ENCODE results near the gene GAB1.

The GAB1 gene

GRCh38 chr4:143313996-143314395, 22.7 kb upstream of the GAB1 start:
- H3K4me2 ChIP-seq (ENCODE audit: low read length, poor library complexity, severe bottlenecking): no peak overlapping the region
- peaks cover 0 to 10% of the 10 kb centered on the region in 2 experiments for H3K27me3 ChIP-seq (ENCODE audit: control insufficient read depth in 1 of 2, insufficient read depth in 1 of 2, low read length in 2 of 2)
- H4K8ac ChIP-seq (ENCODE audit: low read length): no peak overlapping the region
- no peak overlapping the region for H2AK5ac ChIP-seq (ENCODE audit: low read length, severe bottlenecking)
- H3K9me3 ChIP-seq (ENCODE audit: control insufficient read depth, low read length): no peaks in the 10 kb centered on the region
- H4K91ac ChIP-seq (ENCODE audit: low read length): no peak overlapping the region
- no peak overlapping the region for H3K23ac ChIP-seq (ENCODE audit: low read length in 2 of 2)
- no peak overlapping the region for H3K4me3 ChIP-seq (ENCODE audit: insufficient read depth in 1 of 2, low read depth in 1 of 2, low read length in 2 of 2)
- H2BK120ac ChIP-seq (ENCODE audit: low read depth, low read length): no peak overlapping the region
- no peak overlapping the region for H3K9ac ChIP-seq (ENCODE audit: low read length)
- no peak overlapping the region for H2BK5ac ChIP-seq (ENCODE audit: low read depth, low read length, poor library complexity, severe bottlenecking)
- H2BK12ac ChIP-seq (ENCODE audit: low read length in 2 of 2): no peak overlapping the region
- H3K36me3 ChIP-seq (ENCODE audit: control insufficient read depth in 1 of 2, insufficient read depth in 2 of 2, low read depth in 1 of 2, low read length in 2 of 2): no peaks in the 10 kb centered on the region
- H3K4ac ChIP-seq (ENCODE audit: low read depth in 1 of 2, low read length in 2 of 2): no peak overlapping the region
- no peak for DNase-seq
- H3K79me1 ChIP-seq (replicated peaks; ENCODE audit: low read length, poor library complexity, severe bottlenecking): no peaks in the 10 kb centered on the region
- H2BK15ac ChIP-seq (ENCODE audit: low read depth, poor library complexity, severe bottlenecking): no peak overlapping the region
- H3K18ac ChIP-seq (ENCODE audit: low read depth in 1 of 2, low read length in 2 of 2): no peak overlapping the region
- H3K27ac ChIP-seq (ENCODE audit: low read length, poor library complexity, severe bottlenecking): no peak overlapping the region
- H3K14ac ChIP-seq (ENCODE audit: low read length in 2 of 2): no peak overlapping the region
- H2AFZ ChIP-seq (ENCODE audit: low read depth, low read length): no peak overlapping the region
- no peaks in the 10 kb centered on the region for H3K4me1 ChIP-seq (ENCODE audit: control insufficient read depth, insufficient read depth, low read depth, low read length)

GRCh38 chr4:143320113-143320512, 16.6 kb upstream of the GAB1 start:
- no CpG with 5 or more reads among the region's 1 CpG for WGBS
- DNase-seq: no peak

GRCh38 chr4:143326735-143327134, 9.9 kb upstream of the GAB1 start:
- H3K9me3 ChIP-seq (ENCODE audit: control insufficient read depth, low read length): no peaks in the 10 kb centered on the region
- H3K4me3 ChIP-seq (ENCODE audit: insufficient read depth in 1 of 2, low read depth in 1 of 2, low read length in 2 of 2): no peak overlapping the region
- H3K23ac ChIP-seq (ENCODE audit: low read length in 2 of 2): no peak overlapping the region
- no peaks in the 10 kb centered on the region for H3K36me3 ChIP-seq (ENCODE audit: control insufficient read depth in 1 of 2, insufficient read depth in 2 of 2, low read depth in 1 of 2, low read length in 2 of 2)
- H4K91ac ChIP-seq (ENCODE audit: low read length): no peak overlapping the region
- H3K4me2 ChIP-seq (ENCODE audit: low read length, poor library complexity, severe bottlenecking): no peak overlapping the region
- H2BK120ac ChIP-seq (ENCODE audit: low read depth, low read length): no peak overlapping the region
- H3K14ac ChIP-seq (ENCODE audit: low read length in 2 of 2): no peak overlapping the region
- no peak overlapping the region for H3K9ac ChIP-seq (ENCODE audit: low read length)
- no peak overlapping the region for H3K4ac ChIP-seq (ENCODE audit: low read depth in 1 of 2, low read length in 2 of 2)
- 95% methylated on average over 2 of the region's 4 CpGs for WGBS
- no peak overlapping the region for H2BK5ac ChIP-seq (ENCODE audit: low read depth, low read length, poor library complexity, severe bottlenecking)
- no peaks in the 10 kb centered on the region for H3K27me3 ChIP-seq (ENCODE audit: control insufficient read depth in 1 of 2, insufficient read depth in 1 of 2, low read length in 2 of 2)
- H2BK12ac ChIP-seq (ENCODE audit: low read length in 2 of 2): no peak overlapping the region
- no peak overlapping the region for H2AK5ac ChIP-seq (ENCODE audit: low read length, severe bottlenecking)
- H3K4me1 ChIP-seq (ENCODE audit: control insufficient read depth, insufficient read depth, low read depth, low read length): no peaks in the 10 kb centered on the region
- no peak overlapping the region for H3K18ac ChIP-seq (ENCODE audit: low read depth in 1 of 2, low read length in 2 of 2)
- H2BK15ac ChIP-seq (ENCODE audit: low read depth, poor library complexity, severe bottlenecking): no peak overlapping the region
- no peak overlapping the region for H2AFZ ChIP-seq (ENCODE audit: low read depth, low read length)
- no peak for DNase-seq
- no peak overlapping the region for H4K8ac ChIP-seq (ENCODE audit: low read length)
- H3K27ac ChIP-seq (ENCODE audit: low read length, poor library complexity, severe bottlenecking): no peak overlapping the region
- no peaks in the 10 kb centered on the region for H3K79me1 ChIP-seq (replicated peaks; ENCODE audit: low read length, poor library complexity, severe bottlenecking)

More at GRCh38 chr4:143320113-143320512, 16.6 kb upstream of the GAB1 start:
- Histone ChIP-seq H2BK5ac (ENCODE audit: low read depth, low read length, poor library complexity, severe bottlenecking) (no peak overlapping the region), H3K4ac (ENCODE audit: low read depth in 1 of 2, low read length in 2 of 2) (no peak overlapping the region), H4K8ac (ENCODE audit: low read length) (no peak overlapping the region), H3K79me1 (replicated peaks; ENCODE audit: low read length, poor library complexity, severe bottlenecking) (no peaks in the 10 kb centered on the region), H3K18ac (ENCODE audit: low read depth in 1 of 2, low read length in 2 of 2) (no peak overlapping the region), H2AK5ac (ENCODE audit: low read length, severe bottlenecking) (no peak overlapping the region), H2BK15ac (ENCODE audit: low read depth, poor library complexity, severe bottlenecking) (no peak overlapping the region), H3K4me3 (ENCODE audit: insufficient read depth in 1 of 2, low read depth in 1 of 2, low read length in 2 of 2) (no peak overlapping the region), H2AFZ (ENCODE audit: low read depth, low read length) (no peak overlapping the region), H2BK120ac (ENCODE audit: low read depth, low read length) (no peak overlapping the region), H3K4me2 (ENCODE audit: low read length, poor library complexity, severe bottlenecking) (no peak overlapping the region), H3K27me3 (ENCODE audit: control insufficient read depth in 1 of 2, insufficient read depth in 1 of 2, low read length in 2 of 2) (peaks cover 0 to 4% of the 10 kb centered on the region in 2 experiments), H3K9ac (ENCODE audit: low read length) (no peak overlapping the region), H2BK12ac (ENCODE audit: low read length in 2 of 2) (no peak overlapping the region), H3K27ac (ENCODE audit: low read length, poor library complexity, severe bottlenecking) (no peak overlapping the region), H3K4me1 (ENCODE audit: control insufficient read depth, insufficient read depth, low read depth, low read length) (no peaks in the 10 kb centered on the region), H3K23ac (ENCODE audit: low read length in 2 of 2) (no peak overlapping the region), H3K36me3 (ENCODE audit: control insufficient read depth in 1 of 2, insufficient read depth in 2 of 2, low read depth in 1 of 2, low read length in 2 of 2) (no peaks in the 10 kb centered on the region), H4K91ac (ENCODE audit: low read length) (no peak overlapping the region), H3K9me3 (ENCODE audit: control insufficient read depth, low read length) (no peaks in the 10 kb centered on the region), H3K14ac (ENCODE audit: low read length in 2 of 2) (no peak overlapping the region)

- no peak overlapping the region for H3K4me2 ChIP-seq (ENCODE audit: low read length, poor library complexity, severe bottlenecking)
- H2BK120ac ChIP-seq (ENCODE audit: low read depth, low read length): no peak overlapping the region
- 84% methylated on average over 6 of the region's 6 CpGs for WGBS
- no peak overlapping the region for H2BK5ac ChIP-seq (ENCODE audit: low read depth, low read length, poor library complexity, severe bottlenecking)
- H3K27me3 ChIP-seq (ENCODE audit: control insufficient read depth in 1 of 2, insufficient read depth in 1 of 2, low read length in 2 of 2): no peaks in the 10 kb centered on the region
- no peak overlapping the region for H3K27ac ChIP-seq (ENCODE audit: low read length, poor library complexity, severe bottlenecking)
- H3K9ac ChIP-seq (ENCODE audit: low read length): no peak overlapping the region
- no peak overlapping the region for H3K18ac ChIP-seq (ENCODE audit: low read depth in 1 of 2, low read length in 2 of 2)
- H2BK12ac ChIP-seq (ENCODE audit: low read length in 2 of 2): no peak overlapping the region
- H3K36me3 ChIP-seq (ENCODE audit: control insufficient read depth in 1 of 2, insufficient read depth in 2 of 2, low read depth in 1 of 2, low read length in 2 of 2): no peaks in the 10 kb centered on the region
- H3K23ac ChIP-seq (ENCODE audit: low read length in 2 of 2): no peak overlapping the region
- H2AK5ac ChIP-seq (ENCODE audit: low read length, severe bottlenecking): no peak overlapping the region
- H2AFZ ChIP-seq (ENCODE audit: low read depth, low read length): no peak overlapping the region
- no peaks in the 10 kb centered on the region for H3K9me3 ChIP-seq (ENCODE audit: control insufficient read depth, low read length)
- no peak overlapping the region for H4K91ac ChIP-seq (ENCODE audit: low read length)
- DNase-seq: no peak
- no peak overlapping the region for H2BK15ac ChIP-seq (ENCODE audit: low read depth, poor library complexity, severe bottlenecking)
- H3K4me3 ChIP-seq (ENCODE audit: insufficient read depth in 1 of 2, low read depth in 1 of 2, low read length in 2 of 2): no peak overlapping the region
- H3K4ac ChIP-seq (ENCODE audit: low read depth in 1 of 2, low read length in 2 of 2): no peak overlapping the region
- H3K4me1 ChIP-seq (ENCODE audit: control insufficient read depth, insufficient read depth, low read depth, low read length): no peaks in the 10 kb centered on the region
- H4K8ac ChIP-seq (ENCODE audit: low read length): no peak overlapping the region
- no peaks in the 10 kb centered on the region for H3K79me1 ChIP-seq (replicated peaks; ENCODE audit: low read length, poor library complexity, severe bottlenecking)
- no peak overlapping the region for H3K14ac ChIP-seq (ENCODE audit: low read length in 2 of 2)
Observed at GRCh38 chr4:143329985-143330384, 6.7 kb upstream of the GAB1 start.

Measured in mesenchymal stem cell (in vitro differentiated cells and primary cell).